T follicular helper cell (primary cell): Measurements from ENCODE around the gene CNTNAP1.
"Not testable (repeated sequence)": the region's sequence is repeated elsewhere in the genome, so short reads cannot be mapped to it uniquely, and the experiment has no call there.

ENCODE experiments used
- DNase-seq: peaks from one replicate; pipeline ENCODE4 v3.0.0-alpha.2; 2020; ENCODE audit warnings: low read depth
- total RNA-seq, 2 experiments: gene quantifications; one replicate each; lab custom pipeline; 2026; lab: John Stamatoyannopoulos, UW

CNTNAP1 gene
- total RNA-seq, result 0.60 to 2.2 reads per million in 2 experiments

- no peak for DNase-seq
Observed at GRCh38 chr17:42681976-42682721, at the start of gene CNTNAP1. Gene CNTNAP1 (plus strand): TSS chr17:42682531. CDS start chr17:42682830, 299 bp downstream.

- no peak for DNase-seq
Observed at GRCh38 chr17:42632949-42633444, 49.3 kb upstream of the CNTNAP1 start.

GRCh38 chr17:42639525-42640113 is 42.7 kb upstream of the CNTNAP1 start:
- DNase-seq, result no peak

DNA sequence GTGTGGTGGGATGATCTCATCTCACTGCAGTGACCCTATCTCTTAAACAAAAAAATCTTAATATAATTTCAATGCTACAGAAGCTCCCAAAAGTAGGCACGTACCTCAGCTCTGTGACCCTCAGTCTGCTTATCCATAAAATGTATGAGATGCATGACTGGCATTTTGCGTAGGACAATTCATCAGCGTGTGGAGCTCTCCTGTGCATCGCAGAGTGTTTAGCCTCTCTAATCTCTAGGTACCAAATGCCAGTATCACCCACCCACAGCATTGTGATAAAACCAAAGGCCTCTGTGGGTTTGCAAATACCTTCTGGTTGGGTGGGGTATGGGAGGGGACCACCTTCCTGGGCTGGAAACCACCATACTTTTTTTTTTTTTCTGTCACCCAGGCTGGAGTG is 42.2 kb upstream of the CNTNAP1 start:
- DNase-seq, result no peak

GRCh38 chr17:42642336-42642735 is 40.0 kb upstream of the CNTNAP1 start:
- DNase-seq, result no peak

DNA sequence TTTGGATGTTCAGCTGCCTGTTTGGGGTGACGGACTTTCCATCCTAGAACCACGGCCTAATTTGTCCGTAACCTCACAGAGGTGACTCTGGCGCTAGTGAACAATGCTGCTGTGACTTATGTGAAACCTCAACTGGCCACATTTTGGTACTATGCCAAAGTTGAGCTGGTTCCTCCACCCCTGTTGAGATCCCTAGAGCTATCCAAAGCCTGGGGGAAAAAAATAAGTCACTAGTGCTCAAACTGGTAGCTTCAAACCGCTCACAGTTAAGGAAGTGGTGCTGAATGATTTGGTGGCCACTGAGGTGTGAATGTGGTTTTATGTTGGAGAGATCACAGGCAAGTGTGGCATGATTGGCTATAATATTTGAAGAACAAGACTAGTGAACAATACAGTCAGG is 34.6 kb upstream of the CNTNAP1 start:
- no peak for DNase-seq

GRCh38 chr17:42651392-42651791 is 30.9 kb upstream of the CNTNAP1 start:
- no peak for DNase-seq

- DNase-seq, result no peak
Observed at GRCh38 chr17:42653179-42654124, 28.9 kb upstream of the CNTNAP1 start.

DNA sequence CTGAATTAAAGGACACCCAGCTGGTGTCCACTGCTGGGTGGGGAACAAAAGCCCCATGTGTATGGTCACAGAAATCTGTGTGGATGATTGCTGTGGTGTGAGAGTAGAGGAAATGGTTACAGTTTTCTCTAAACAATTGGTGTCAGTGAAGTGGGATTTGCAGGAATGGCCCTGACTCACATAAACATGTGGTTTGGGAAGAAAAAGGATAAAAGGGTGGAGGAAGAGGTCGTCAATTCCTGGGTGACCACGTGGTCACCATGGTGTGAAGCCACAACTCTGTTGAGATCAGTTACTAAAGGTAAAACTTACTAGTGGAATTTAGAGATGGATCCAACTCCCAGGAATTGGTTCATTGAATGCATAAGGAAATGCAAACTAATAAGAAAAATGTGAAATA is 26.8 kb upstream of the CNTNAP1 start:
- DNase-seq, result no peak

- DNase-seq, result no peak
Observed at GRCh38 chr17:42657824-42658588, 24.3 kb upstream of the CNTNAP1 start.

DNA sequence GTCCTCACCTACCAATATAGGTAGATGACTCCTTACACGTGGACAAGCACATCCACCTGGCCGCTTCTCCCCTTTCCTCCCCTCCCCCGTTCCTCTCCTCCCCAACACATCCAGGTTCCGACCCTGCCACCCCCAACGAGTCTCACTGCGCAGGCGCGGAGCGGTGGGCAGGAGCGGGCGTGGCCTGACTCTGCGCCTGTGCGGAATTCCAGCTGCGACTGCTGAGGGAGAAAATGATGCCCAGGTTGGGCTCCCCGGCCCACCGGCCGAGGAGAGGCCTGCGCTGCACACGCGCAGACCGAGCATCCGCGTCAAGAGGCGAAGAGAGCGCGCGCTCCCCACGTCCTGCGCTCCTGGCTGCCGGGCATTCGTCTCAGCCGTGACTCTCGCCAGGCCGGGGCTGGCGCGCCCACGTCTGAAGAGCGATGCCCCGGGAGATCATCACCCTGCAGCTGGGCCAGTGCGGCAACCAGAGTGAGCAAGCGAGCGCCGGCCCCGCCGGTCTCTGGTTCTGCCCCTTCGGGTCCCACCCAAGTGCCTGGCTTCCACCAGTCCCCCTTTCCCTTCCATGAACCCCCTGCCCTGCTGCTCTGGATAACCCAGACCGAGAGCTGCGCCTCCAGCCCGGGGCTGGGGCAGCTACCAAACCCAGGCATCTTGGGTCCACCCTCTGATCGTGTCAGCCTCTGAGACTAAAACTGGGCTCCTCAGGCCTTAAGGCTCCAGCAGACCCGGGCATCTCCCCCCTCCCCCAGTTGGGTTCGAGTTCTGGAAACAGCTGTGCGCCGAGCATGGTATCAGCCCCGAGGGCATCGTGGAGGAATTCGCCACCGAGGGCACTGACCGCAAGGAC is 23.0 kb upstream of the CNTNAP1 start, which contains the start of gene TUBG2:
Gene TUBG2 (plus strand): TSS at position 206 of the 853 bp plus-strand sequence. CDS start 220 bp downstream, at position 426.
- DNase-seq, result peak; percentile 56

- DNase-seq, result not testable (repeated sequence)
Observed at GRCh38 chr17:42659932-42660274, 22.4 kb upstream of the CNTNAP1 start.

DNA sequence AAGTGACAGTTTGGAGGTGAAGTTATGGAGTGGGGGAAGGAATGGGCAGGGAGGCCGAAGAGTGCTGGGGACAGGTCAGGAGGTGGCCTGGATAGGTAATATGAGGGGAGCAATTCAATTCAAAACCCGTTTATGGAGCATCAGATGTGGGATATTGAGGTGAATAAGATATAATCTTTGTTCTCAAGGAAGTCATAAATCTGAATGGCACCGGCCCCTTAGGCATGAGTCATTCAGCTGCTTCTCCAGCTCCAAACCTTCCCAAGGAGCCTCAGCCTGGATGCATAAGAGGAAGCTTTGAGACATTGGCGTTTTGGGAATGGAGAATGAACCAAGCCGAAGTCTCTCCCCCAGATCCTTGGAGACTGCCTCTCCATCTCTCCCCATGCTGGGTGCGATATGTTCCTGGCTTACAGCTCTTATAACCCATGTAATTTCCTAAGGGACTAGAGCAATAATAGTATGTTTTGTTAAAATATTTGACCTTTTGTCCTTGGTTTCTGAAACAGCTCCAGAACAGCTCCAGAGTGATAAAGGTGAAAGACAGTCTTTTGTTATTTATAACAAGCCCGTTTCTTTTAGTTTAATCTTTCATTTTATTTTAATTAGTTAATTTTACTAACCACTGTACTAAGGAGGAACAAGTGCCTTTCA is 21.5 kb upstream of the CNTNAP1 start:
- no peak for DNase-seq

DNA sequence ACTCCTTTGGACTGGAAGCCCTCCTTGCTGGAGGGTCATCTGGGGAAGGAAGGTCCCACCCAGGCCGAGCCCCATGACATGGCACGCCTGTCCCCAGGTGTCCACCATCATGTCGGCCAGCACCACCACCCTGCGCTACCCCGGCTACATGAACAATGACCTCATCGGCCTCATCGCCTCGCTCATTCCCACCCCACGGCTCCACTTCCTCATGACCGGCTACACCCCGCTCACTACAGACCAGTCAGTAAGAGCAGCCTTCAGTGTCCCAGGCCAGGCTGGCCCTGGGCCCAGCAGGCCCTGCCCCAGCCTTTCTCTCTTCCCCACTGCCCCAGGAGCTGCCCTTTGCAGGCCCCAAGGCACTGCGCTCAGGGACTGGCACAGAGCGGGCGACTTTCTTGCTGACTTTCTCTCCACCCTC is 16.7 kb upstream of the CNTNAP1 start:
- DNase-seq, result no peak

- not testable (repeated sequence) for DNase-seq
Observed at GRCh38 chr17:42666126-42666525, 16.2 kb upstream of the CNTNAP1 start.

- DNase-seq, result no peak
Observed at GRCh38 chr17:42667088-42667951, 15.0 kb upstream of the CNTNAP1 start.

DNA sequence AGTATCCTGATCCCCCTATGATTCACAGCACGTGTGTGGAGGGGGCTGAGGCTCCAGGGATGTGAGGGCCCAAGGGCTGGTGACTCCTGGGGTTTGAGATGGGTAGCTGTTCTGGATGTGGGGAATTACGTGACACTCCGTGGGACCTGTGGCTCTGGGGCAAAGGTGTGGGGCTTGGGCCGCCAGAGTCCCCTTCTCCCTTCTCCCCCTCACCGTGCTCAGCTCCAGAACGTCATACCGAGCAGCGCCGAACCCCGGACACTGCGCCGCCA is 12.7 kb upstream of the CNTNAP1 start:
- no peak for DNase-seq

- no peak for DNase-seq
Observed at GRCh38 chr17:42669977-42670788, 12.1 kb upstream of the CNTNAP1 start.
